ENCODE results near the gene IGSF21.

The IGSF21 gene

GRCh38 chr1:18094096-18094495, 13.5 kb upstream of the IGSF21 start:
- no peak for DNase-seq (ENCODE audit: low read depth in 2 of 2)

- DNase-seq (ENCODE audit: low read depth in 2 of 2) = no peak
Observed at GRCh38 chr1:18097206-18097605, 10.4 kb upstream of the IGSF21 start.

GRCh38 chr1:18099026-18099425, 8.6 kb upstream of the IGSF21 start:
- no peak for DNase-seq (ENCODE audit: low read depth in 2 of 2)

- no peak for DNase-seq (ENCODE audit: low read depth in 2 of 2)
Observed at GRCh38 chr1:18100060-18100459, 7.5 kb upstream of the IGSF21 start.

GRCh38 chr1:18100491-18101063, 7.0 kb upstream of the IGSF21 start:
- DNase-seq (ENCODE audit: low read depth in 2 of 2) = peak; percentile 10 to 30

GRCh38 chr1:18101508-18101907, 6.1 kb upstream of the IGSF21 start:
- no peak for DNase-seq (ENCODE audit: low read depth in 2 of 2)

- no peak for DNase-seq (ENCODE audit: low read depth in 2 of 2)
Observed at GRCh38 chr1:18103788-18104421, 3.7 kb upstream of the IGSF21 start.

- no peak for DNase-seq (ENCODE audit: low read depth in 2 of 2)
Observed at GRCh38 chr1:18104546-18105100, 3.0 kb upstream of the IGSF21 start.

- no peak for DNase-seq (ENCODE audit: low read depth in 2 of 2)
Observed at GRCh38 chr1:18105196-18105595, 2.4 kb upstream of the IGSF21 start.

GRCh38 chr1:18108299-18109057, 880 bp downstream of the IGSF21 start:
- no peak for DNase-seq (ENCODE audit: low read depth in 2 of 2)

- DNase-seq (ENCODE audit: low read depth in 2 of 2) = no peak
Observed at GRCh38 chr1:18109058-18109755, 1.6 kb downstream of the IGSF21 start.

GRCh38 chr1:18109756-18110597, 2.4 kb downstream of the IGSF21 start:
- no peak for DNase-seq (ENCODE audit: low read depth in 2 of 2)

GRCh38 chr1:18110598-18110939, 3.0 kb downstream of the IGSF21 start:
- no peak for DNase-seq (ENCODE audit: low read depth in 2 of 2)

GRCh38 chr1:18110968-18111367, 3.4 kb downstream of the IGSF21 start:
- DNase-seq (ENCODE audit: low read depth in 2 of 2) = no peak

GRCh38 chr1:18111605-18112297, 4.2 kb downstream of the IGSF21 start:
- no peak for DNase-seq (ENCODE audit: low read depth in 2 of 2)

GRCh38 chr1:18112611-18113010, 5.0 kb downstream of the IGSF21 start:
- DNase-seq (ENCODE audit: low read depth in 2 of 2) = no peak

GRCh38 chr1:18114726-18115410, 7.3 kb downstream of the IGSF21 start:
- DNase-seq (ENCODE audit: low read depth in 2 of 2) = no peak

GRCh38 chr1:18116777-18117176, 9.2 kb downstream of the IGSF21 start:
- no peak for DNase-seq (ENCODE audit: low read depth in 2 of 2)

- DNase-seq (ENCODE audit: low read depth in 2 of 2) = no peak
Observed at GRCh38 chr1:18118078-18118477, 10.5 kb downstream of the IGSF21 start.

- DNase-seq (ENCODE audit: low read depth in 2 of 2) = no peak
Observed at GRCh38 chr1:18118491-18118890, 10.9 kb downstream of the IGSF21 start.

Data from activated CD4-positive, alpha-beta T cell treated with anti-CD3 and anti-CD28 coated beads for 24 hours (primary cell).